ENCODE results near the gene TSPAN32.

DNA sequence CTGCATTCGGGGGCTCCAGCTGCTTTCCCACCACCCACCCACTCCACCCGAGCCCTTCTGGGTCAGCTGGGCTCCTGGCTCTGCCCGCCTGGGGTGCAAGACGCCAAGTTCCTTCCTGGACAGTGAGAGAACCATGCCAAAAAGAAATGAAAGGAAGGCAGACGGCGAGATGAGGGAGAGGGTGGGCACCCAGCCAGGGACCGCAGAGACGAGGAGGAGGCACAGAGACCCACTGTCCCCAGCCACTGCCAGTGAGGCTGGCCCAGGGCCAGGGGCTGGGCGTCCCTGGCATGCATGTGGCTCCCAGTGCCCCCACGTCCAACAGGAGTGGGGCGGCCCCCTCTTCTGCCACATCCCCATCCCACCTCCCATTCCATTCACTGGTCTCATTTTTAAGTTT, 64.5 kb downstream of the TSPAN32 start:
- no peak for TF ChIP-seq EZH2 (IDR thresholded peaks at IDR 0.05; ENCODE audit: low read length)
- TF ChIP-seq, protein P1, sequence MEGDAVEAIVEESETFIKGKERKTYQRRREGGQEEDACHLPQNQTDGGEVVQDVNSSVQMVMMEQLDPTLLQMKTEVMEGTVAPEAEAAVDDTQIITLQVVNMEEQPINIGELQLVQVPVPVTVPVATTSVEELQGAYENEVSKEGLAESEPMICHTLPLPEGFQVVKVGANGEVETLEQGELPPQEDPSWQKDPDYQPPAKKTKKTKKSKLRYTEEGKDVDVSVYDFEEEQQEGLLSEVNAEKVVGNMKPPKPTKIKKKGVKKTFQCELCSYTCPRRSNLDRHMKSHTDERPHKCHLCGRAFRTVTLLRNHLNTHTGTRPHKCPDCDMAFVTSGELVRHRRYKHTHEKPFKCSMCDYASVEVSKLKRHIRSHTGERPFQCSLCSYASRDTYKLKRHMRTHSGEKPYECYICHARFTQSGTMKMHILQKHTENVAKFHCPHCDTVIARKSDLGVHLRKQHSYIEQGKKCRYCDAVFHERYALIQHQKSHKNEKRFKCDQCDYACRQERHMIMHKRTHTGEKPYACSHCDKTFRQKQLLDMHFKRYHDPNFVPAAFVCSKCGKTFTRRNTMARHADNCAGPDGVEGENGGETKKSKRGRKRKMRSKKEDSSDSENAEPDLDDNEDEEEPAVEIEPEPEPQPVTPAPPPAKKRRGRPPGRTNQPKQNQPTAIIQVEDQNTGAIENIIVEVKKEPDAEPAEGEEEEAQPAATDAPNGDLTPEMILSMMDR (optimal IDR thresholded peaks at IDR 0.05 in 1 of 3, IDR thresholded peaks at IDR 0.05 in 1 of 3, conservative IDR thresholded peaks at IDR 0.05 in 1 of 3; ENCODE audit: extremely low read depth in 1 of 3, insufficient read depth in 2 of 3, low read length in 3 of 3), result no peak

All from keratinocyte (primary cell).